ENCODE measurements around the gene CALM1. TPM values are rescaled to one million over a fixed set of nuclear protein-coding genes. Genes with fewer than 3 reads are reported as not detected.

CALM1 gene
- total RNA-seq, 4 donors from 2014 or later = 425 to 902 (median 829) TPM

- H3K27me3 ChIP-seq = no peaks in the 10 kb centered on the region
- no peak for ATAC-seq
- peaks cover 3 to 48% of the 10 kb centered on the region in 2 donors for H3K36me3 ChIP-seq
- no peak overlapping the region for H3K4me3 ChIP-seq
- TF ChIP-seq POLR2AphosphoS5 (IDR thresholded peaks at IDR 0.05) = peak; percentile 18
- no peak for TF ChIP-seq EP300 (IDR thresholded peaks at IDR 0.05)
- no peak for TF ChIP-seq POLR2A (IDR thresholded peaks at IDR 0.05)
- no peak for TF ChIP-seq CTCF (IDR thresholded peaks at IDR 0.05)
- H3K4me1 ChIP-seq = peaks cover 18 to 90% (median 21%) of the 10 kb centered on the region in 3 donors
- WGBS, 2 donors (ENCODE audit: low coverage in 1 of 2) = 39 to 61% methylated on average over 2 to 3 of the region's 3 CpGs
- peak overlapping the region; percentile 91 to 99 (median 94) for H3K27ac ChIP-seq
- no peaks in the 10 kb centered on the region for H3K9me3 ChIP-seq
Observed at GRCh38 chr14:90406384-90406798, 9.6 kb downstream of the CALM1 start.

- Histone ChIP-seq H3K36me3 (peaks cover 3 to 39% of the 10 kb centered on the region in 2 donors), H3K9me3 (no peaks in the 10 kb centered on the region), H3K27me3 (no peaks in the 10 kb centered on the region), H3K4me1 (peaks cover 11 to 82% (median 16%) of the 10 kb centered on the region in 3 donors), H3K27ac (peak overlapping the region; percentile 91 to 99 (median 94)), H3K4me3 (no peak overlapping the region)
- WGBS, 2 donors (ENCODE audit: low coverage in 1 of 2) = 52 to 80% methylated on average over 3 of the region's 3 CpGs
- ATAC-seq = no peak
- TF ChIP-seq EP300 (IDR thresholded peaks at IDR 0.05) (no peak), CTCF (IDR thresholded peaks at IDR 0.05) (no peak), POLR2AphosphoS5 (IDR thresholded peaks at IDR 0.05) (no peak), POLR2A (IDR thresholded peaks at IDR 0.05) (no peak)
Observed at GRCh38 chr14:90407230-90407629, 10.4 kb downstream of the CALM1 start.

- no peak overlapping the region for H3K4me3 ChIP-seq
Observed at GRCh38 chr14:90408713-90409112, 11.9 kb downstream of the CALM1 start.

GRCh38 chr14:90409209-90409730, 12.4 kb downstream of the CALM1 start:
- peak overlapping the region; percentile 87 to 99 (median 92) for H3K27ac ChIP-seq
- 0 to 3% methylated on average over 1 to 5 of the region's 5 CpGs for WGBS, 2 donors (ENCODE audit: low coverage in 1 of 2)
- peak; percentile 89 for ATAC-seq
- peaks cover 3 to 20% of the 10 kb centered on the region in 2 donors for H3K36me3 ChIP-seq
- no peaks in the 10 kb centered on the region for H3K27me3 ChIP-seq
- TF ChIP-seq CTCF (IDR thresholded peaks at IDR 0.05) (no peak), POLR2AphosphoS5 (IDR thresholded peaks at IDR 0.05) (peak; percentile 93), EP300 (IDR thresholded peaks at IDR 0.05) (no peak)
- H3K4me1 ChIP-seq = peaks cover 6 to 61% (median 9%) of the 10 kb centered on the region in 3 donors
- H3K4me3 ChIP-seq = no peak overlapping the region
- H3K9me3 ChIP-seq = no peaks in the 10 kb centered on the region

More at GRCh38 chr14:90408713-90409112, 11.9 kb downstream of the CALM1 start:
- H3K36me3 ChIP-seq = peaks cover 3 to 26% of the 10 kb centered on the region in 2 donors
- no peaks in the 10 kb centered on the region for H3K9me3 ChIP-seq
- peak overlapping the region; percentile 87 to 99 (median 92) for H3K27ac ChIP-seq
- TF ChIP-seq POLR2A (IDR thresholded peaks at IDR 0.05) (no peak), CTCF (IDR thresholded peaks at IDR 0.05) (peak in 1 of 4 experiments; percentile 9), POLR2AphosphoS5 (IDR thresholded peaks at IDR 0.05) (no peak), EP300 (IDR thresholded peaks at IDR 0.05) (no peak)
- no peaks in the 10 kb centered on the region for H3K27me3 ChIP-seq
- H3K4me1 ChIP-seq = peaks cover 9 to 67% (median 12%) of the 10 kb centered on the region in 3 donors
- WGBS, 2 donors (ENCODE audit: low coverage in 1 of 2) = 43 to 50% methylated on average over 1 of the region's 6 CpGs
- peak; percentile 15 for ATAC-seq

- ATAC-seq = no peak
- H3K27ac ChIP-seq = no peak overlapping the region
- no peaks in the 10 kb centered on the region for H3K36me3 ChIP-seq
- H3K4me1 ChIP-seq = peaks cover 5 to 40% (median 9%) of the 10 kb centered on the region in 3 donors
- no peaks in the 10 kb centered on the region for H3K9me3 ChIP-seq
- WGBS, 2 donors (ENCODE audit: low coverage in 1 of 2) = 69 to 90% methylated on average over 2 of the region's 2 CpGs
- no peaks in the 10 kb centered on the region for H3K27me3 ChIP-seq
- no peak for TF ChIP-seq EP300 (IDR thresholded peaks at IDR 0.05)
- TF ChIP-seq POLR2A (IDR thresholded peaks at IDR 0.05) = no peak
- no peak for TF ChIP-seq CTCF (IDR thresholded peaks at IDR 0.05)
- TF ChIP-seq POLR2AphosphoS5 (IDR thresholded peaks at IDR 0.05) = no peak
- no peak overlapping the region for H3K4me3 ChIP-seq
Observed at GRCh38 chr14:90412058-90412457, 15.2 kb downstream of the CALM1 start.
